GM23338 (cell line): ENCODE measurements around the gene NBPF9.
"Not testable (repeated sequence)": the region's sequence is repeated elsewhere in the genome, so short reads cannot be mapped to it uniquely, and the experiment has no call there.

Source experiments
- CREB1 ChIP-seq: fragments of 250-450 bp; sonication (Bioruptor Pico); IDR thresholded peaks from 2 replicates; pipeline ENCODE4 v1.5.0; 2020; ENCODE audit warnings: low read depth, mild to moderate bottlenecking, moderate library complexity
- CTCF ChIP-seq, 2 experiments: fragments of 200-600 bp in 1 of 2; sonication (generic) in 1 of 2; conservative IDR thresholded peaks; 2 replicates each; pipeline versions ENCODE4 v1.5.1 to v1.6.1; 2016 to 2017; ENCODE audit warnings: antibody characterized with exemption in 2 of 2, low read depth in 2 of 2, mild to moderate bottlenecking in 2 of 2, moderate library complexity in 1 of 2
- ETS1 ChIP-seq: IDR thresholded peaks from 2 replicates; pipeline ENCODE4 v1.6.1; 2016; ENCODE audit warnings: antibody characterized with exemption
- EZH2 ChIP-seq: fragments of 200-600 bp; sonication (generic); IDR thresholded peaks from one replicate; pipeline ENCODE4 v1.8.0; 2017; ENCODE audit warnings: antibody characterized with exemption, mild to moderate bottlenecking, low read depth; ENCODE audit not compliant: unreplicated experiment
- EZH2phosphoT487 ChIP-seq: fragments of 200-600 bp; sonication (generic); IDR thresholded peaks from one replicate; pipeline ENCODE4 v1.8.1; 2018; ENCODE audit warnings: antibody characterized with exemption; ENCODE audit not compliant: unreplicated experiment
- JUNB ChIP-seq: IDR thresholded peaks from one replicate; pipeline ENCODE4 v1.6.1; 2016; ENCODE audit warnings: antibody characterized with exemption; ENCODE audit not compliant: unreplicated experiment
- POLR2AphosphoS5 ChIP-seq: IDR thresholded peaks from 2 replicates; pipeline ENCODE4 v1.6.1; 2016; ENCODE audit warnings: antibody characterized with exemption, low read depth
- REST ChIP-seq: IDR thresholded peaks from one replicate; pipeline ENCODE4 v1.6.1; 2018; ENCODE audit warnings: antibody characterized with exemption; ENCODE audit not compliant: unreplicated experiment
- STAT1 ChIP-seq: IDR thresholded peaks from one replicate; pipeline ENCODE4 v1.6.1; 2016; ENCODE audit warnings: antibody characterized with exemption; ENCODE audit not compliant: unreplicated experiment
- ZNF462 ChIP-seq: fragments of 250-450 bp; sonication (Bioruptor Pico); IDR thresholded peaks from 2 replicates; pipeline ENCODE4 v1.5.0; 2020; ENCODE audit warnings: mild to moderate bottlenecking, moderate library complexity

GRCh38 chr1:149018577-149018976, 84.8 kb downstream of the NBPF9 start:
- TF ChIP-seq CTCF (conservative IDR thresholded peaks at IDR 0.05; ENCODE audit: low read depth in 2 of 2); EZH2; POLR2AphosphoS5; STAT1; ZNF462 (CRISPR knock-in tag); EZH2phosphoT487; REST; JUNB; CREB1 (CRISPR knock-in tag); ETS1: not testable (repeated sequence)
